A549 (cell line): ENCODE data around the gene NSMCE1.

ENCODE experiments used
- TF ChIP-seq, protein P1 (sequence below): fragments of 150-350 bp; IDR thresholded peaks from 2 replicates; pipeline ENCODE4 v1.6.1; 2014; ENCODE audit warnings: low read depth, mild to moderate bottlenecking, low read length
- TF ChIP-seq, protein P2 (sequence below): fragments of >200 bp; sonication (Bioruptor Twin); formaldehyde crosslinking; IDR thresholded peaks from 3 replicates; pipeline ENCODE4 v1.5.1; 2016

DNA sequence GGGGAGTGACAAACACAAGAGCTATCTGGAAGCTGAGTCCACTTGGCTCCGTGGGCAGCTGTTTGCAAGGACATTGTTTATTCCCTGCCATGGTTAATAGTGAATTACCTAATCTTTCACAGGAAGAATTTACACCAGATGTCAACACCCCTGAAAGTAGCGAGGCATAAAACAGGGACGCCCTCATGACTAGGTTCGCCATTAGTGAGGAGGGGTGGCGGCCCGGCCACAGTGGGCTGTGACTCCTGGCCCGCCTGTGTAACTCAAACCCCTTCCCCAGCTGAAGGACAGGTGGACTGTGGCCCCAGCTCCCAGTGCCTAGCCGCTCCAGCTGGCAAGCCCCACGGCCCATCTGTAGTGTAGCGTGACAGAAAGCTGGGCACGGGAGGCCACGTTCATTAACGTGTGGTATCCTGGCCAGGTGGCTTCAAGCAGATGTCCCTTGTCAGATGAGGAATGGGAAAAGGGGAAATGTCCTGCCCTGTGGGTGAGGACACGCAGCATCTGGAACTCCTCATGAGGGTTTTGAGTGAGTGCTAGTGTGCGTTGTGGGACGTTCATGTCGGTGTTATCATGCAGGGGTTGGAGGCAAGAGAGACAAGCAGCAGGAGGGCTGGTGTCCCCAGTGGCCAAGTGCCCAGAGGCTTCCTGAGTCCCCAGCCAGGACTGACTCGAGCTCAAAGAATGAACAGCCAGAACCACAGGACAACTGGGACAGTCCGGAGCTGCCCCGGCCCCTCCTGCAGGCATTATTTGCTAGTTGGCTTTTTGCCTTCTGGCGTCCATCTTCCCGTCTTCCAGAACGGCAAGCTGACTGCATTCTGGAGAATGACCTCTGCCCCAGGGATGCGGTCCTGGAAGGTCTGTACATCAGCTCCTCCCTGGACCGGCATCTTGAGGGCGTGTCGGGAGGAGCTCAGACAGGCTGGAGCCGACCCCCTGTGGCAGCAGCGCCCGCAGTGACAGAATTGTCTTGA, 46.0 kb downstream of the NSMCE1 start:
- TF ChIP-seq, protein P1, sequence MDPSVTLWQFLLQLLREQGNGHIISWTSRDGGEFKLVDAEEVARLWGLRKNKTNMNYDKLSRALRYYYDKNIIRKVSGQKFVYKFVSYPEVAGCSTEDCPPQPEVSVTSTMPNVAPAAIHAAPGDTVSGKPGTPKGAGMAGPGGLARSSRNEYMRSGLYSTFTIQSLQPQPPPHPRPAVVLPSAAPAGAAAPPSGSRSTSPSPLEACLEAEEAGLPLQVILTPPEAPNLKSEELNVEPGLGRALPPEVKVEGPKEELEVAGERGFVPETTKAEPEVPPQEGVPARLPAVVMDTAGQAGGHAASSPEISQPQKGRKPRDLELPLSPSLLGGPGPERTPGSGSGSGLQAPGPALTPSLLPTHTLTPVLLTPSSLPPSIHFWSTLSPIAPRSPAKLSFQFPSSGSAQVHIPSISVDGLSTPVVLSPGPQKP, result no peak
- TF ChIP-seq, protein P2, sequence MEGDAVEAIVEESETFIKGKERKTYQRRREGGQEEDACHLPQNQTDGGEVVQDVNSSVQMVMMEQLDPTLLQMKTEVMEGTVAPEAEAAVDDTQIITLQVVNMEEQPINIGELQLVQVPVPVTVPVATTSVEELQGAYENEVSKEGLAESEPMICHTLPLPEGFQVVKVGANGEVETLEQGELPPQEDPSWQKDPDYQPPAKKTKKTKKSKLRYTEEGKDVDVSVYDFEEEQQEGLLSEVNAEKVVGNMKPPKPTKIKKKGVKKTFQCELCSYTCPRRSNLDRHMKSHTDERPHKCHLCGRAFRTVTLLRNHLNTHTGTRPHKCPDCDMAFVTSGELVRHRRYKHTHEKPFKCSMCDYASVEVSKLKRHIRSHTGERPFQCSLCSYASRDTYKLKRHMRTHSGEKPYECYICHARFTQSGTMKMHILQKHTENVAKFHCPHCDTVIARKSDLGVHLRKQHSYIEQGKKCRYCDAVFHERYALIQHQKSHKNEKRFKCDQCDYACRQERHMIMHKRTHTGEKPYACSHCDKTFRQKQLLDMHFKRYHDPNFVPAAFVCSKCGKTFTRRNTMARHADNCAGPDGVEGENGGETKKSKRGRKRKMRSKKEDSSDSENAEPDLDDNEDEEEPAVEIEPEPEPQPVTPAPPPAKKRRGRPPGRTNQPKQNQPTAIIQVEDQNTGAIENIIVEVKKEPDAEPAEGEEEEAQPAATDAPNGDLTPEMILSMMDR, result no peak
